K562 (cell line): Measurements from ENCODE around the gene TMEM271. TPM values are rescaled to one million over a fixed set of nuclear protein-coding genes. Genes with fewer than 3 reads are reported as not detected.

Source experiments
- ATAC-seq: fragments of 200-7000 bp; cut with Tn5 transposase; 3 replicates; pipeline ENCODE4 v1.9.1; 2020; ENCODE audit warnings: moderate library complexity
- BruUV-seq: library from RNA; stranded (reverse); fragments of 400-500 nt; replicated peaks from 2 replicates; lab custom pipeline; 2021; lab: Mats Ljungman, UMichigan
- CTCF ChIA-PET: fragments of 300-600 bp; formaldehyde crosslinking; extraction: SDS; loops from one replicate; lab custom pipeline; 2021; ENCODE audit warnings: low intra/inter-chr PET ratio; lab: Yijun Ruan, JAX
- POLR2A ChIA-PET: fragments of 300-600, 350-650 bp; sonication (Branson Sonifier 250); formaldehyde crosslinking; extraction: SDS; loops from one replicate; lab custom pipeline; 2021; ENCODE audit warnings: antibody characterized with exemption, inconsistent platforms; lab: Yijun Ruan, JAX
- DNase-seq, 4 experiments: peaks; one replicate each; pipeline versions ENCODE4 v3.0.0 to v3.0.0-alpha.2; 2011 to 2018; ENCODE audit warnings: low spot score in 3 of 4, mixed read lengths in 3 of 4; ENCODE audit errors: extremely low read depth in 1 of 4
- FAIRE-seq: peaks from 2 replicates; lab custom pipeline; 2011; peaks lifted over from hg19 to GRCh38; lab: Jason Lieb, UNC
- H2AFZ ChIP-seq: 2 replicates; pipeline ENCODE4 v1.6.0; 2011; ENCODE audit warnings: low read depth, low read length, control low read depth, inconsistent platforms
- H3K27ac ChIP-seq: fragments of 200-600 bp; 3 replicates; pipeline ENCODE4 v1.8.0; 2011; ENCODE audit warnings: low read depth, mild to moderate bottlenecking, control low read depth, inconsistent platforms, low read length, moderate library complexity, mixed read lengths; ENCODE audit errors: extremely low read depth
- H3K27me3 ChIP-seq, 2 experiments: fragments of 300-600 bp in 1 of 2; 2 replicates in 1 of 2; 3 replicates in 1 of 2; pipeline versions ENCODE4 v1.6.0 to v1.8.0; 2011; ENCODE audit warnings: inconsistent platforms in 2 of 2, low read length in 2 of 2, mild to moderate bottlenecking in 1 of 2, mixed read lengths in 1 of 2, moderate library complexity in 1 of 2; ENCODE audit not compliant: control insufficient read depth in 2 of 2, insufficient read depth in 2 of 2
- H3K36me3 ChIP-seq: fragments of 300-600 bp; 3 replicates; pipeline ENCODE4 v1.8.0; 2011; ENCODE audit warnings: mild to moderate bottlenecking, low read length, inconsistent platforms; ENCODE audit not compliant: control insufficient read depth, insufficient read depth
- H3K4me1 ChIP-seq, 2 experiments: fragments of 200-600 bp in 1 of 2; replicated peaks in 1 of 2; 2 replicates in 1 of 2; 3 replicates in 1 of 2; pipeline versions ENCODE4 v1.5.1 to v1.8.0; 2011; ENCODE audit warnings: inconsistent platforms in 2 of 2, low read length in 2 of 2, mild to moderate bottlenecking in 1 of 2, mixed read lengths in 1 of 2, moderate library complexity in 1 of 2; ENCODE audit not compliant: control insufficient read depth in 2 of 2, insufficient read depth in 2 of 2
- H3K4me2 ChIP-seq: 2 replicates; pipeline ENCODE4 v1.6.1; 2011; ENCODE audit warnings: low read length, control low read depth, inconsistent platforms, mixed read lengths; ENCODE audit not compliant: insufficient read depth
- H3K4me3 ChIP-seq: fragments of 200-600 bp; sonication (generic), shearing (Covaris generic); 2 replicates; pipeline ENCODE4 v1.5.1; 2016; ENCODE audit warnings: control low read depth, inconsistent platforms
- H3K79me2 ChIP-seq: fragments of 200-600 bp; 3 replicates; pipeline ENCODE4 v1.8.0; 2011; ENCODE audit warnings: low read length, inconsistent platforms; ENCODE audit not compliant: control insufficient read depth, insufficient read depth
- H3K9ac ChIP-seq, 2 experiments: 2 replicates each; pipeline versions ENCODE4 v1.6.0 to v1.6.1; 2011; ENCODE audit warnings: low read depth in 2 of 2, low read length in 2 of 2, control low read depth in 1 of 2, inconsistent platforms in 1 of 2, mild to moderate bottlenecking in 1 of 2, mixed read lengths in 1 of 2; ENCODE audit not compliant: insufficient read depth in 1 of 2
- H3K9me1 ChIP-seq: one replicate; pipeline ENCODE4 v1.6.0; 2011; ENCODE audit warnings: inconsistent platforms, mild to moderate bottlenecking, low read length, moderate library complexity; ENCODE audit not compliant: control insufficient read depth, insufficient read depth
- H3K9me3 ChIP-seq: replicated peaks from 2 replicates; pipeline ENCODE4 v1.5.1; 2011; ENCODE audit warnings: low read depth, low read length, inconsistent platforms; ENCODE audit not compliant: control insufficient read depth, insufficient read depth
- H4K20me1 ChIP-seq: replicated peaks from 2 replicates; pipeline ENCODE4 v1.6.1; 2011; ENCODE audit warnings: low read length, inconsistent platforms, mixed read lengths; ENCODE audit not compliant: control insufficient read depth, insufficient read depth
- BCLAF1 ChIP-seq, 2 experiments: fragments of 450-650 bp in 1 of 2; IDR thresholded peaks; 2 replicates each; pipeline ENCODE4 v1.6.1; 2011 to 2017; ENCODE audit warnings: low read depth in 2 of 2, antibody characterized with exemption in 1 of 2, borderline replicate concordance in 1 of 2, low read length in 1 of 2, mild to moderate bottlenecking in 1 of 2, mixed read lengths in 1 of 2; ENCODE audit not compliant: control insufficient read depth in 1 of 2
- BCOR ChIP-seq: fragments of 450-650 bp; IDR thresholded peaks from 2 replicates; pipeline ENCODE4 v1.6.1; 2016
- BRCA1 ChIP-seq, 2 experiments: fragments of 450-650 bp in 1 of 2; sonication (generic) in 1 of 2; formaldehyde crosslinking in 1 of 2; IDR thresholded peaks; 2 replicates each; pipeline versions ENCODE4 v1.5.0 to v1.6.1; 2017 to 2020; ENCODE audit warnings: mild to moderate bottlenecking in 1 of 2, missing genetic modification reagents in 1 of 2
- DIDO1 ChIP-seq: fragments of 450-650 bp; IDR thresholded peaks from 2 replicates; pipeline ENCODE4 v1.6.1; 2016; ENCODE audit warnings: low read depth, missing biosample characterization, missing genetic modification characterization
- FOXA1 ChIP-seq: fragments of 450-650 bp; IDR thresholded peaks from 2 replicates; pipeline ENCODE4 v1.6.1; 2016; ENCODE audit warnings: mild to moderate bottlenecking, borderline replicate concordance
- POLR3A ChIP-seq: IDR thresholded peaks from 2 replicates; pipeline ENCODE4 v1.6.1; 2011; ENCODE audit warnings: borderline replicate concordance, mild to moderate bottlenecking, moderate library complexity; ENCODE audit not compliant: insufficient read length, insufficient read depth; ENCODE audit errors: extremely low read depth
- SPI1 ChIP-seq: IDR thresholded peaks from 2 replicates; pipeline ENCODE4 v1.6.1; 2011; ENCODE audit warnings: low read depth, low read length, control low read depth, borderline replicate concordance
- ZNF184 ChIP-seq: sonication (generic); formaldehyde crosslinking; IDR thresholded peaks from 2 replicates; pipeline ENCODE4 v1.5.0; 2020; ENCODE audit warnings: missing genetic modification reagents
- ZNF347 ChIP-seq: fragments of 450-650 bp; formaldehyde crosslinking; IDR thresholded peaks from 2 replicates; pipeline ENCODE4 v1.4.0; 2020; ENCODE audit warnings: low read depth, mild to moderate bottlenecking, moderate library complexity
- ZNF717 ChIP-seq: fragments of 250-450 bp; sonication (Bioruptor Pico); IDR thresholded peaks from 2 replicates; pipeline ENCODE4 v1.5.0; 2021
- ZNF830 ChIP-seq: fragments of 250-450 bp; sonication (Bioruptor Pico); IDR thresholded peaks from 2 replicates; pipeline ENCODE4 v1.5.0; 2021; ENCODE audit warnings: mild to moderate bottlenecking
- WGBS: fragments of 100-300 bp; shearing (Covaris generic); methylation state at CpG from one replicate; pipeline ENCODE4 v1.1.6; 2016; ENCODE audit warnings: low coverage, mixed read lengths; ENCODE audit not compliant: insufficient coverage; ENCODE audit errors: missing lambda C conversion rate; 5-methylcytosine and 5-hydroxymethylcytosine counted together
- in situ Hi-C: fragments of 300-500 bp; cut with MboI; formaldehyde crosslinking; loops from 4 replicates; pipeline ENCODE4 v1.15.0; 2018; ENCODE audit warnings: inconsistent platforms, mixed read lengths
- intact Hi-C: fragments of 100-400 bp; cut with micrococcal nuclease; formaldehyde crosslinking; loops from 2 replicates; pipeline ENCODE4 v1.14.2; 2022
- polyA plus RNA-seq, 8 experiments: library from polyadenylated mRNA; depleted of rRNA in 4 of 8; stranded (reverse) in 5 of 8; unstranded in 3 of 8; fragments of >200 nt; fragmentation: Nextera tagmentation in 2 of 8; fragmentation: Illumina TruSeq in 1 of 8; extraction: Ambion mirVana in 2 of 8; extraction: Trizol in 1 of 8; gene quantifications; 2 replicates each; pipeline versions ENCODE4 v1.2.1 to v1.2.3, GENCODE V29; 2011 to 2014; ENCODE audit warnings: inconsistent platforms in 1 of 8, missing spikeins in 1 of 8
- total RNA-seq, 7 experiments: library from RNA; depleted of rRNA in 6 of 7; stranded (reverse); fragments of >200 nt in 6 of 7; fragmentation: Illumina TruSeq in 2 of 7; extraction: Trizol in 2 of 7; gene quantifications; 2 replicates each; pipeline versions ENCODE4 v1.2.1 to v1.2.3, GENCODE V29; 2011 to 2021; ENCODE audit warnings: low replicate concordance in 1 of 7

The TMEM271 gene
- total and polyA plus RNA-seq, 9 of the 15 experiments (the other 6 are each of a cell fraction or from before 2014, with no cell fraction given), result not detected

- no peak overlapping the region for H3K4me2 ChIP-seq
- no TSS peak for BruUV-seq
- no peak for FAIRE-seq
- no peaks in the 10 kb centered on the region for H4K20me1 ChIP-seq
- WGBS, result 13% methylated on average over 24 of the region's 29 CpGs
- H3K9me3 ChIP-seq, result no peaks in the 10 kb centered on the region
- TF ChIP-seq BCOR (no peak), SPI1 (0 out of 2 replicates have a peak, but pooled peaks have one; percentile 12)
- H3K27ac ChIP-seq, result no peak overlapping the region
- no peak overlapping the region for H3K4me3 ChIP-seq
- H3K36me3 ChIP-seq, result no peaks in the 10 kb centered on the region
- H3K27me3 ChIP-seq, result peaks cover 27 to 70% of the 10 kb centered on the region in 2 experiments
- no peak for ATAC-seq
- H3K4me1 ChIP-seq, result peaks cover 0 to 29% of the 10 kb centered on the region in 2 experiments; a peak in 2 of 5 replicates
- intact Hi-C loops (no loop called here), in situ Hi-C loops (no loop called here)
- DNase-seq, result no peak
- H3K9me1 ChIP-seq, result no peaks in the 10 kb centered on the region
- no peak overlapping the region for H2AFZ ChIP-seq
- H3K9ac ChIP-seq, result no peak overlapping the region
- ChIA-PET CTCF (no interaction called here), POLR2A (no interaction called here)
- no peaks in the 10 kb centered on the region for H3K79me2 ChIP-seq
Measured at GRCh38 chr4:623914-624566, 47.9 kb upstream of the TMEM271 start.

DNA sequence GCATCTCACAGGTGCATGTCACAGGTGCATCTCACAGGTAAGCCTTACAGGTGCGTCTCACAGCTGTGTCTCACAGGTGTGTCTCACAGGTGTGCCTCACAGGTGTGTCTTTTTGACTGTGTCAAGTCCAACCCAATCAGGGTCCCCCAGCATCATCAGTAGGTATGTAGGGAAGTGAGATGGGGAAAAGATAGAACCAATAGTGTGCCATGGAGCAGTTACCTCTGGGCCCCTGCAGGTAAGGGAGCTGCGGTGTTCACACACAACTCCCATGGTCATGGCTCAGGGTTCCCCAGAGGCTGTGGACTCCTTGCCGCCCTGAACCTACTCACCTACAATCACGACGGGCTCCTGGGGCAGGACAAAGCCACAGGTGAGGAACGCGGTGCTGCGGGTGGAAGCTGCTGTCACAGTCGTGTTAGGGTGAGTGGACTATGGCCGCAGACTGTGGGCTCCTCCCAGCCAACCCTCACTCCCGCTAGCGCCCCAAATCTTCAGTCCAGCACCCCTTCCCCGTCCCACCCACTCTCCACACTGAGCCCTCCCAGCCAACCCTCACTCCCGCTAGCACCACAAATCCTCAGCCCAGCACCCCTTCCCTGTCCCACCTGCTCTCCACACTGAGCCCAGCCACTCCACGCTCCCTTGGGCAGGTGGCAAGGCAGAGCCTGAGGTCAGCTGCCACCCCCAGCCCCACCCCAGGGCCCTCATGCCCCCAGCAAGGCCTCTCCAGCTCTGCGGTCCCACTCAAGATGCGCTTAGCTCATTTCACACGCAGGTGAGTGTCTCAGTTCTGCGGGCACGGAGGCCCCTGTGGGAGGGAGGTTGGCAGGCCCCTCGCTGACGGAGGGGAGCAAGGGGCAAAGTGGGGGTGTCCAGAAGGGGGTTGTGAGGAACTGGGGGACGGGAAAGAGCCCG lies 47.2 kb upstream of the TMEM271 start:
- ATAC-seq, result no peak
- Histone ChIP-seq H3K79me2 (no peaks in the 10 kb centered on the region), H3K9me1 (no peaks in the 10 kb centered on the region), H3K4me1 (peaks cover 0 to 21% of the 10 kb centered on the region in 2 experiments; a peak in 2 of 5 replicates), H3K4me3 (no peak overlapping the region), H3K27me3 (peaks cover 23 to 64% of the 10 kb centered on the region in 2 experiments), H4K20me1 (no peaks in the 10 kb centered on the region), H3K9me3 (no peaks in the 10 kb centered on the region), H3K4me2 (no peak overlapping the region), H3K36me3 (no peaks in the 10 kb centered on the region), H2AFZ (no peak overlapping the region), H3K27ac (no peak overlapping the region), H3K9ac (no peak overlapping the region)
- 23% methylated on average over 16 of the region's 24 CpGs for WGBS
- in situ Hi-C loops, result no loop called here
- no peak for DNase-seq
- BruUV-seq, result no TSS peak
- CTCF ChIA-PET, result no interaction called here
- intact Hi-C loops, result no loop called here
- POLR2A ChIA-PET, result no interaction called here
- no peak for FAIRE-seq
- TF ChIP-seq FOXA1, result no peak
- no peak for TF ChIP-seq BCLAF1 (IDR thresholded peaks at IDR 0.05; ENCODE audit: borderline replicate concordance in 1 of 2, control insufficient read depth in 1 of 2, low read depth in 2 of 2, low read length in 1 of 2)
- no peak for TF ChIP-seq DIDO1 (tag)
- TF ChIP-seq ZNF184 (CRISPR knock-in tag), result no peak
- TF ChIP-seq BRCA1 (IDR thresholded peaks at IDR 0.05), result no peak
- TF ChIP-seq BRCA1 (CRISPR knock-in tag; IDR thresholded peaks at IDR 0.05), result no peak
- TF ChIP-seq ZNF347 (CRISPR knock-in tag), result no peak
- no peak for TF ChIP-seq POLR3A
- no peak for TF ChIP-seq ZNF830 (CRISPR knock-in tag)
- no peak for TF ChIP-seq ZNF717 (CRISPR knock-in tag)
